ENCODE measurements around the gene PTPRR.

The PTPRR gene

DNA sequence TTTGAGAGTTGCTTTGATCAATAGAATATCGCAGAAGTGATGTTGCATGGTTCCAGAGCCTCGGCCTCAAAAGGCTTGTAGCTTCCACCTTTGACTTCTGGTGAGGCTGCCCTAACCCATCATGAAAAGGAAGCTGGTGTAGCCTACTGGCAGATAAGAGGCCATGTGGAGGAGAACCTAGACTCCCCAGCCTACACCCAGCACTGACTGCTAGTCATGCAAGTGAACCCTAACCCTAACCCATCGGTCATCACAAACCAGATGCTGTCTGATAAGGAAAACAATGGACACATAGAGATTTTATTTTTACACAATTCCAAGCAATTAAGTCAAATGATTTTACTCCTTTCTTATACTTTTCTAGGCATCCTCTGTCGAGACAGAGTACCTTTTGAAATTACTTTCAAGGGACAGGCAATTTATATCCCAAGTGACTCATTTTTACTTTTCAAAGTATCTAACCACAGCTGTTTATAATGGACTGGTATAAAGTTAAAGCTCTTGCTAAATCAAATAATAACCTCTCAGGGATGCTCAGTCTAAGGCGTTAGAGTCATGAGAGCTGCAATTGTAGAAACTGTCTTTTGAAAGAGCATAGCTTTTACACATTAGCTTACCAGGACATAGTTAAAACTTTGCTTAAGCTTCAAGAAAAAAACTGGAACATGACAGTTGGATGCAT lies 300.9 kb downstream of the PTPRR start:
- TF ChIP-seq, protein P1, sequence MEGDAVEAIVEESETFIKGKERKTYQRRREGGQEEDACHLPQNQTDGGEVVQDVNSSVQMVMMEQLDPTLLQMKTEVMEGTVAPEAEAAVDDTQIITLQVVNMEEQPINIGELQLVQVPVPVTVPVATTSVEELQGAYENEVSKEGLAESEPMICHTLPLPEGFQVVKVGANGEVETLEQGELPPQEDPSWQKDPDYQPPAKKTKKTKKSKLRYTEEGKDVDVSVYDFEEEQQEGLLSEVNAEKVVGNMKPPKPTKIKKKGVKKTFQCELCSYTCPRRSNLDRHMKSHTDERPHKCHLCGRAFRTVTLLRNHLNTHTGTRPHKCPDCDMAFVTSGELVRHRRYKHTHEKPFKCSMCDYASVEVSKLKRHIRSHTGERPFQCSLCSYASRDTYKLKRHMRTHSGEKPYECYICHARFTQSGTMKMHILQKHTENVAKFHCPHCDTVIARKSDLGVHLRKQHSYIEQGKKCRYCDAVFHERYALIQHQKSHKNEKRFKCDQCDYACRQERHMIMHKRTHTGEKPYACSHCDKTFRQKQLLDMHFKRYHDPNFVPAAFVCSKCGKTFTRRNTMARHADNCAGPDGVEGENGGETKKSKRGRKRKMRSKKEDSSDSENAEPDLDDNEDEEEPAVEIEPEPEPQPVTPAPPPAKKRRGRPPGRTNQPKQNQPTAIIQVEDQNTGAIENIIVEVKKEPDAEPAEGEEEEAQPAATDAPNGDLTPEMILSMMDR (conservative IDR thresholded peaks at IDR 0.05): no peak
- no peak overlapping the region for H3K27ac ChIP-seq

DNA sequence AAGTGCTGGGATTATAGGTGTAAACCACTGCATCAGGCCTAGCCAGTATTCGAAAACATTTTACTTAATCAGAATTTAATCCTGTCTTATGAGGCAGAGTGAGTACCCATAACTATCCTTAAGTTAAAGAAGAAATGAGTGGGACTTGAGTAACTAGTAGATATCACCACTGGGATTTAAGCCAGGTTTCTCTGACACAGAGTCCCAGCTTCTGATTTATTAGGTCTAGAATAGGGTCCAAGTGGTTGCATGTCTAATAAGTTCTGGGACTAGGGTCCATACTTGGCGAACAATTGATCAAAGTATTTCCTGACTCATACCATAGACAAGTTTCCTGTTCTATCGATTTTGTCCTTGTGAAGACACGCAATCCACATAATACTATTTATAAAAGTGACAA lies 302.2 kb downstream of the PTPRR start:
- no peak overlapping the region for H3K27ac ChIP-seq
- TF ChIP-seq, protein P1 (conservative IDR thresholded peaks at IDR 0.05): no peak

DNA sequence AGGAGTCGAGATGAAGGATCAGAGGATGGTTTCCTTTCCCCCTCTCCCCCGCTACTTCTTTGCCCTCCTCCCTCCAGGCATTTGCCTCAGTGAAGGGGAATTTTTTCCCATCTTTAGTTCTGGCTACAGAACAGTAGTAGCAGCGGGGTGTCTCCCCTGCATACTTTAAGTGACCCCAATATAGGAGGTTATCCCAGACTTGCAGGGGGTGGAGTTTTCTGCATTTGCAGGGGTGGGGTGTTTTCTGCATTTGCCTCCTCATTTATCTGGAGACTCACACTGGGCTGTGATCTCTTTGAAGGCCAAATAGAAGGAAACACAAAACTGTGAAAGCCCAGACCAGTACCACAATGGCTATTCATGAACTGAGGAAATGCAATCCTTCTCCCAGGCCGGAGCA lies 303.1 kb downstream of the PTPRR start:
- TF ChIP-seq, protein P1 (conservative IDR thresholded peaks at IDR 0.05): no peak
- no peak overlapping the region for H3K27ac ChIP-seq

DNA sequence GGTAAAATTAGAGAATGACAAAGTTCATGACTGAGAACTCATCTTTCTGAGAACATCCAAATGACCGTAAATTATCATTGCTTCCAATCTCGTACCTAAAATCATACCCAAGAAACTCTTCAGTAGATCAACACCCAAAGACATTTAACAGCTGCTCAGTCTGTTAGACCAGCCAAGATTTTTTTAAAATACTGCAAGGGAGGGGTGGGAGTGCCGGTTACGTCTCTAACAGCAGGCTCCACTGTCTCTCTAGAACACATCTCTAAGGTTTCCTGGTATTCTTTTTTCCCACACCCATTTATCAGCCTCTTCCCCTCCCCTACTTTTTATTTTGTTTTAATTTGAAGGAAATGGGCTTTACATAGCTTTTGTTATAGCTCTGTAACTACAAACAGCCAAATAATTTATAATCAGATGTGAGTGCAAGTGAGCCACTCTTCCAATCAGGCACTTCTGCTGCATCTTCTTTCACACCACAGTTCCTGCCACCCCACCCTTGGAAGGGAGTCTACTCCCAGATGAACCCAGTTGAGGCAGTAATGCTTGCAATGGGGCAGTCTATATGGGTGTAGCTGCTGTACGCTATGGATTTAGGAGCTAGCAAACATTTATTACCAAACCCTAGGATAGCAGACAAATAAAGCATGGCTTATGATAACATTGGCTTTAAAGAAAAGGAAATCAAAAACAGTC lies 305.2 kb downstream of the PTPRR start:
- TF ChIP-seq, protein P1 (conservative IDR thresholded peaks at IDR 0.05): no peak
- no peak overlapping the region for H3K27ac ChIP-seq

DNA sequence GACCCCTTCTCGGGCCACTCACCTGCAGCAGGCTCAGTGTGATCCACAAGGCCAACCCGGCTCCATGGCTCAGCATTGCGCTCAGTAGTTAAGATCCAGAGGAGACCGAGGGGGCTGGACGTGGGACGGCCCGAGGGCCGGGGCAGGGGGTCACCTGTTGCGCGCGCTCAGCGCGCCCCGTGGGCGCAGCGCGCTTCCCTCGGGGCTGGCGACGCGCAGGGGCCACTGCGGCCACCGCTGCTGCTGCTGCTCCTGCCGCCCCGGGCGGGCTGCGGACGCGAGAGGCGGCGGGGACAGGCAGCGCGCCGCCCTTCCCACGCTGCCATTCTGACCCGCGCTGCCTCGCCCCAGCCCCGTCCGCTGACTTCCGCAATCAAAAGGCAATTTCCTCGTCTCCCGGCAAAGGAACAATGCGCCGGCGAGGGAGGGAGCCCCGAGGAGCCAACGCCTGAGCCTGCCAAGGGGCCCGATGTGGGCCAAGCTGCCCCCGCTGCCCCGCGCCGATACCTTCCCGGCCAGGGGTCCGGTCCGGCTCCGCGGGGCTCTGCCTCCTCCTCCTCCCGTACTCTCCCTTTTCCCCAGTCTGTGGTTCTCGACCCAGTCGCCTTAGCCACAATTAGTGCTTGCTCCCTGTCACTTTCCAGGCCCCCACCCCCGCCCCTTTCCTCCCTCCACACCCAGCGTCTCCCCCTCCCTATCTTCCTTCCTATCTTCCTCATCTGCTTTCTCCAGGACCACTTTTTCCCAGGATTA lies 310.6 kb downstream of the PTPRR start:
- TF ChIP-seq, protein P1 (conservative IDR thresholded peaks at IDR 0.05): no peak
- peak overlapping the region; percentile 36; the same call in 1 of the 2 replicates for H3K27ac ChIP-seq

DNA sequence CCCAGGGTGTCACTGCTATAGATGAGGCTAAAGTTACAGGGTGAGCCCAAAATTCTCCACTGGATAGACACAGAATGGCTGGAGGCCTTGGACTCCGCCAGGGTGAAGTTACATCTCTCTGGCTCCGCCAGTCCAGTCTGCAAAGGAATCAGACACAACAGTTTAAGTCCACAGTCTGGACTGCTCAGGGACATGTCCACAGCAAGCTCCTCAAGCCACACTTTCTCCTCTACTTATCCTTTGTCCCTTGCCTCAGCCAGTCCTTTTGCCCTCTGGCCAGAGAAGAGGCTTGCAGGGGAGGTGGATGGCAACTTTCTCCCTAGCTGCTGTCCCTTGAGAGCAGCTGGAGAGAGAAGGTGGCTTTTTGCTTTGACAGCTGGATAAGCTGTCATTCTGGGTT lies 311.3 kb downstream of the PTPRR start:
- H3K27ac ChIP-seq: no peak overlapping the region; the same call in 1 of the 2 replicates
- TF ChIP-seq, protein P1 (conservative IDR thresholded peaks at IDR 0.05): no peak

DNA sequence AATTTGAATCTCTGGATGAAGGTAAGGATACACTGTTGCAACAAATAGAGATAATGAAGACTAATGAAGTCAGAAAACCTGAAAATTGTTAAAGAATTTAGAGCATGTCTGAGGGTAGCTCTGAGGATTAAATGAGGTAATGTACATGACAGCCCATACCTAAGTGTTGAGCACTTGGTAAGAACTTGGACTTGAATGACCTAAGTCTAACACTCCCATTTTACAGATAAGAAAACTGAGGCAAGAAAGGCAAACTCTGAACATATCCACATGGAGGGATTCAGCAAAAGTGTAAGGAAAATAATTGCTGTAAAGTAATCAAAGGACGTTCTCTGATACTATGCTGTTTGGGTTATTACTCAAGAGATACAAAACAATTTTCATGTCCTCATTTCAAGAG lies 312.4 kb downstream of the PTPRR start:
- TF ChIP-seq, protein P1 (conservative IDR thresholded peaks at IDR 0.05): no peak
- H3K27ac ChIP-seq: no peak overlapping the region
